Inferior parietal cortex (tissue), 1 donor: Measurements from ENCODE around the gene SLC45A1.

Experiments
- DNase-seq: peaks from one replicate; pipeline ENCODE4 v3.0.0-alpha.2; 2016; ENCODE audit errors: extremely low spot score

SLC45A1 gene

DNA sequence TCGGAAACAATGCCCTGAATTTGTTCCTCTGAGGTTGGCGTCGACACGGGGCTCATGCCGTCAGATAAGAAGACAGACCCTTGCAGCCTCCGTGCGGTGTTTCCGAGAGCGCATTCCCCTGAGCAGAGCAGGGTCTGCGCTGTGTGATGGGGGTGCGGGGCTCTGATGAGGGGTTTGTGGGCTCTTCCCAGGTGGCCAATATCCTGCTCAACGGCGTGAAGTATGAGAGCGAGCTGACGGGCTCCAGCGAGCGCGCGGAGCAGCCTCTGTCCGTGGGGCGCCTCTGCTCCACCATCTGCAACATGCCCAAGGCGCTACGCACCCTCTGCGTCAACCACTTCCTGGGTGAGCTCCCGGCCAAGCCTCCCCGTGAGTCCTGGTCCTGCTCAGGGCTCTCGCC, 17.3 kb downstream of the SLC45A1 start:
- no peak for DNase-seq

DNA sequence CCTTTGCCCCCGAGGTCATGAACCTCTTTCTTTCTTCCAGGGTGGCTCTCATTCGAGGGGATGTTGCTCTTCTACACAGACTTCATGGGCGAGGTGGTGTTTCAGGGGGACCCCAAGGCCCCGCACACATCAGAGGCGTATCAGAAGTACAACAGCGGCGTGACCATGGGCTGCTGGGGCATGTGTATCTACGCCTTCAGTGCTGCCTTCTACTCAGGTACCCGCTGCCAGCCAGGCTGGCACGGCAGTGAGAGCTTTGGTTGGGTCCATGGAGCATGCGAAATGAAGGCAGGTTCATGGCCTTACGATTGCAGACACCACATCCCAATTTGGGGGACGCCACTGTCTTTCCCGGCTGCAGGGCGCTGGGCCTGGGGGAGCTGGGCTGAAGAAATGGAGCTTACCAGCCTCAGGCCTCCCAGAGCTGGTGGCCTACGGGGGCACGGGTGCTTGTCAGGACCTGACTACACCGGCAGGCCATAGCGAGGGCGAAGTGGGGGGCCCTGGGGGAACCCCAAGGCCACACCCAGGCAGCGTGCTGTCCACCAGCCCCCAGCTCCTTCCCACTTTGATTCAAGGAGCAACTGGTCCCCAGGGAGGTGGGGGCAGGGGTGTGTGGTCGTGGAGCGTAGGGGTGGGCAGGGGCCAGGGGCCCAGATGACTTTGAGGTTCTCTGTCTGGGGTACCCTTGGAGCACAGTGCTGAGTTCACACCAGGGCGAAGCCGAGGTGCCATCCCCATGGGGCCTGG, 20.0 kb downstream of the SLC45A1 start:
- DNase-seq = no peak

DNA sequence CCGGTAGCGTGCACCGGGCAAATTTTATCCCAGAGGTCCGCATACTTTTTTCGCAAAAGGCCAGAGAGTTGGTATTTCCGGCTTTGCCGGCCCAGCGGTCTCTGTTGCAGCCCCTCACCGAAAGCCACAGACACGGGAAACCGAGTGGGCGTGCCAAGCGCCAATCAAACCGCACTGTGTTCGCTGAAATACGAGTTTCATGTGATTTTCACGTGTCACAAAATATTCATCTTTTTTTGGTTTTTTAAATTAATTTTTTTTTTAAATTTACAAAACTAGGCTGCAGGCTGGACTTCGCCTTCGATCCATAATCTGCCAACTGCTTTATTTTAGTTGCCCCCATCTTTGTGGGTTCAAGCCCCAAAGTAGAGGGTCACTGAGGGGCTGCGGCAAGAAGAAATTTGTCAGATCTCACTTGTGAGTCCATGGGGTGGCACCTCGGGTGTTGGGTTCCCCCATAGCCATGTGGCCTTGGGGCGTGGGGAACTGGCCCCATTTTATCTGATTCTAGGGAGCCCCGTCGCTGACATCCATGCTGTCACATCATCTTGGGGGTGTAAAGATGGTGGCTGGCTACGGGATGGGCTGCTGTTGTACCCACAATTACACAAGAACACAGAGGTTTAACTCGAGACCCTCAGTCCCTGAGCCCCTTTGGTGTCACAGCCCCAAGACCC, 20.8 kb downstream of the SLC45A1 start:
- DNase-seq = no peak

DNA sequence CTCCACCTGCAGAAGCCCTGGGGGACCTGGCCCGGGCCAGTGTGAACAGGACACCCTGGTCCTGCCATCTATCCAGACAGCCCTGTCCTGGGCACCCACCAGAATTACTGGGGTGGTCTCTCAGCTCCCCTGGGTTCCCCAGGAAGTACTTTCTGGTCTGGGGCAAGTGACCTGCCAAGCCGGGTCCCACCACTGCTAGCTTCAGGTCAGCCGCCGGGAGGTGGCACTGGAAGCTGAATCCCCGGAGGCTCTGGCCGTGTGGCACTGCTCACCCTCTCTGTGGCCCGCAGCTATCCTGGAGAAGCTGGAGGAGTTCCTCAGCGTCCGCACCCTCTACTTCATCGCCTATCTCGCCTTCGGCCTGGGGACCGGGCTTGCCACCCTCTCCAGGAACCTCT, 21.3 kb downstream of the SLC45A1 start:
- no peak for DNase-seq

DNA sequence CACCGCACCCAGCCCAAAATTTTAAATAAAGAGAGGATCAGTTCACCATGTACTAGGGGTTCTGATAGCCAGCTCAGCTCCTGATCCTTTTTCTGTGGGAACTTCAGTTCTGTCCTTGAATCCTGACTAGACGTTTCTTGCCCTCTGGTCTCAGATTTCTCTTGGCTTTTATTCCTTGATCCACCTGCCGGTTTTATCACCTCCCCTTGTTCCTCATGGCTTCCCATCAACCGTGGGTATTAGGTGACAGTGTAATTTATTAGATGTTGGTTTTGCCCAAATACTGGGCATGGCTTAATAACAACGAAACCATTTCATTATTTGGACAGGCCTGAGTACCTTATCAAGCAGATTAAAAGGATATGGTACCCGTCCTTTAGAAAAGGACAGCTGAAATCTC, 22.5 kb downstream of the SLC45A1 start:
- DNase-seq = no peak

DNA sequence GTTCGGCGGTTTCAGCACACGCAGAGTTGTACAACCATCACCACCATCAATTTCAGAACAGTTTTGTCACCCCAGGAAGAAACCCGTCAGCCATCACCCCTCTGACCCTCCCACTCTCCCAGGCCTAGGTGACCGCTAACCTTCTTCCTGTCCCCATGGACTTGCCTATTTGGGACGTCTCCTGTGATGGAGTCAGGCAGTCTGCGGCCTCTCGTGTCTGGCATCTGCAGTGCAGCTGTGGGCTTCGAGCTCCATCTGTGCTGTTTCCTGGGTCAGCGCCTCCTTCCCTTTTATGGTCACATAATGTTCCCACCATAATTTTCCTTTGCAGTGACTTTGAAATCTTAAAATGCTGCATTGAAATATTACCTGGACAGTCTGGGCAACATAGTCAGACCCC, 24.4 kb downstream of the SLC45A1 start:
- no peak for DNase-seq

DNA sequence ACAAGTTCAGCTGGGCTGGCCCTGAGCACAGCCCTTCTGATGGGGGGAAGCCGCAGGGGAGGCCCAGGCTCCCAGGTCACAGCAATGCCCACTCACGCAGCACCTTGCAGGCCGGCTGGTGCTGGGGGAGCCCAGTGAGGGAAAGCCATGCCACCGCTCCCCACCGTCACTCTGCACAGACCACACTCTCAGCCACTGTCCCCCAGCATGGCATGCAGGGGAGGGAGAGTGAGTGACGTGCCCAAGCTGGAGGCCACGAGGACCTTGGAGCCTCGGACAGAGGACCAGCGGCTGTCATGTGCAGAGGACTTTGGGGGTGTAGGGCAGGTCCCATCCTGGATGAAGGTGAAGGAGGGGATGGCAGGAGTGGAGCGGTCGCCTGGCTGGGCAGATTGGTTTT, 25.1 kb downstream of the SLC45A1 start:
- DNase-seq = no peak

DNA sequence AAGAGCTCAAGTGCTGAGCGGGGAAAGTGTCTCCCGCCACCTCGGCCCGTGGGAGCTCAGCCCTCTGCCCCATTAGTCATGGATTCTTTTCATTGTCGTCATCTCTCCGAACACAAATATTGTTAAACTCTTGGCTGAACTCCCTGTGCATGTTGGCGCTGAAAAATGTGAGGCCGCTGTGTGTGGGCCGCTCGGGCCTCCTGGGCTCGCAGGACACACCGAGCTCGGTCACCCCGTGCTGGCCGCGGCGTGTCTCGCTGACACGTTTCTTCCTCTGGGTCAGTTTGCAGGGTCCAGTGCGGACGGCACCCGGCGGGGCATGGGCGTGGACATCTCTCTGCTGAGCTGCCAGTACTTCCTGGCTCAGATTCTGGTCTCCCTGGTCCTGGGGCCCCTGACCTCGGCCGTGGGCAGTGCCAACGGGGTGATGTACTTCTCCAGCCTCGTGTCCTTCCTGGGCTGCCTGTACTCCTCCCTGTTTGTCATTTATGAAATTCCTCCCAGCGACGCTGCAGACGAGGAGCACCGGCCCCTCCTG, 25.6 kb downstream of the SLC45A1 start:
- no peak for DNase-seq

DNA sequence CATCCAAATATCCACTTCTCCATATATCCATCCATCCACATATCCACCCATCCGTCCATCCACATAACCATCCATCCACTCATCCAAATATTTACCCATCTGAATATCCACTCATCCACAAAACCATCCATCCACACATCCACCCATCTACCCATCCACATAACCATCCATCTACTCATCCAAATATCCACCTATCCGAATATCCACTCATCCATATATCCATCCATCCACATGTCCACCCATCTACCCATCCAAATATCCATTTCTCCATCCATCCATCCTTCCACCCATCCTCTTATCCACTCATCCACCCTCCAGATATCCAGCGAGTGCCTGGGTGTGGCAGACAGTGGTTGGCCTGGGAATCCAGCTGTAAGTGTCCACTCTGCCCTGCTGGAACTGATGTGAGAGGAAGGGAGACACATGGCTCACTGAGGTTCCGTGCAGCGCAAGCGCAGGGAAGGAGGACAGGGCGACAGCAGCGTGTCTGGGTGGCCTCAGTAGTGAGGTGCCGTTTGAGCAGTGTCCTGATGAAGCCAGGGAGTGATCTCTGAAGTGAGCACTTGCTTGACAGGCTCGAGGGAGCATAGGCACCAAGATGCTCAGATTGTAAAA, 27.1 kb downstream of the SLC45A1 start:
- DNase-seq = no peak

DNA sequence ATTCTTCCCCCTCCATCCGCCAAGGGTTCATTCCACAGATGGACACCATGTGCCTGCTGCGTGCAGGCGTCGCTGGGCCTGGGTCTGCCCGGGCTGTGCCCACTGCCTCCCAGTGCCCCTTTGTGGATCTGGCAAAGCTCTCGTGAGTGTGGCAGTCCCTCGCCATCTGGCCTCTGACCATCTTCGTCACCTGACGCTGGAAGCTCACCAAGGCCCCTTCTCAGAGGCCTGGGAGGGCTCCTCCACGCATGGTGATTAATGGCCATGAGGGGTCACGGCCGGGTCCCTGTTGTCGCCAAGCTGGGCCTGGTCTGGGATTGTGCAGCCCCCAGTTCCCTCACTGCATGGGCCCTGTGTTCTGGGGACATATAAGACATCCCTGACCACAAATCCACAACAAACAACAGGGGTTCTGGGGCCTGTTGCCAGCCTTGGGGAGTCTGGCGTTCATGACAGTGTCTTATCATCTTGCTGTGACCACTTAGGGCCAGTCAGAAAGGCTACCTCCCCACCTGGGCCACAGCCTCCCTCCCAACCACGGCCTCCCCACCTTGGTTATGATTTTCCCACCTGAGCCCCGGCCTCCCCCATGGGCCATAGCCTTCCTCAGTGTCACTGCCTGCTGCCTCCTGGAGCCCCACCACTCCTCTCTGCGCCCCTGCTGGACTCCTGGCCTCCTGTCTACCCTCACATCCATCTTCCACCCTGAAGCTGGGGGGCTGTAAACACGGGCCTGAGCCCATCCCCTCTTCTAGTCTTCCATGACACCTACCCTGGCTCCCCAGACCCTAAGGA, 27.9 kb downstream of the SLC45A1 start:
- no peak for DNase-seq

DNA sequence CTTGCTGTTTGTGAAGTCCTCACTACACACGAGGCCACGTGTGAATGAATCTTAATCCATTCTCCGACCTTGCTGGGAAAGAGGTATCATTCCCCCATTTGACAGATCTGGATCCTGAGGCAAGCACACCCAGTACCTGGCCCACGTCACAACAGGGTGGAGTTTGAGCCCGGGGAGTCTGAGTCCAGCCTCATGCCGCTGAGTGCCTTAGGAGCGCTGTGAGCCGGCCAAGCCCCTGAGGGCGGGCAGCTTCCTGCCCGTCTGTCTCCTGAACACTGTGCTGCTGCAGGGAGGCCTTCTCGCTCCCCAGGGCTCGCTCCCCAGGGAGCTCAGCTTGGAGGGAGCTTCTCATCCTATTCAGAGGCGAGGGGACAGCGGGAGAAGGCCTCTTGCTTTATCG, 29.7 kb downstream of the SLC45A1 start:
- no peak for DNase-seq

DNA sequence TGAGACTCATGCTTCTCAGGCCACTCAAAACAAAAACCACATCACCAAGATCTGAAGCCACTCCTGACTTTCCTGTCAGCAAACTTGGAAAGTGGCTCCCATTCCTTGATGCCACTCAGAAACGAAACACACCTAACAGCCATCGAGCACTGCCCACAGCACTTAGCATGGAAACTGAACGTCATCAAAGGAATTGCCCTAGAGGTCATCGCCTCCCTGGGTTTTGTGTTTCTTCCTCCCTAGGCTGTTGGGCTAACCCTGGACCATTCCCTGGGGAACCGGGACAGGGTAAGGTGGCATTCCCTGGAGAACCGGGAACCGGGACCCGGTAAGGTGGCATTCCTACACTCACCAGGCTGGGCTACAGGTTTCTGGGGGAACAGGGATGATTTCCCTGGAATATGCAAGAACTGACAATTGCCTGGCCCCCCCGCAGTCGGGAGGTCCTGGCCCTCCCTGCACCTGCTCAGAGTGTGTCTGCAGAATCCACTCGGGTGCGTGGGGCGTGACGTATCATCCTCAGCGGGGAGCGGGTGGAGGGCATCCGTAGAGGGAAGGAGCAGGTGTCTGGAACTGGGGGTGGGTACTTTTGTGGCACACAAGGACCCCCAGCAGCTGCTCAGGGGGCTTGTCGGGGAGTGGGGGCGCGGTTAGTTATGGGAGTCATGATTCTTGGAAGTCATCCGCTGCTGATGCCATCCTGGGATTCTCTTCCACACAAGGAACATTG, 30.3 kb downstream of the SLC45A1 start:
- no peak for DNase-seq

DNA sequence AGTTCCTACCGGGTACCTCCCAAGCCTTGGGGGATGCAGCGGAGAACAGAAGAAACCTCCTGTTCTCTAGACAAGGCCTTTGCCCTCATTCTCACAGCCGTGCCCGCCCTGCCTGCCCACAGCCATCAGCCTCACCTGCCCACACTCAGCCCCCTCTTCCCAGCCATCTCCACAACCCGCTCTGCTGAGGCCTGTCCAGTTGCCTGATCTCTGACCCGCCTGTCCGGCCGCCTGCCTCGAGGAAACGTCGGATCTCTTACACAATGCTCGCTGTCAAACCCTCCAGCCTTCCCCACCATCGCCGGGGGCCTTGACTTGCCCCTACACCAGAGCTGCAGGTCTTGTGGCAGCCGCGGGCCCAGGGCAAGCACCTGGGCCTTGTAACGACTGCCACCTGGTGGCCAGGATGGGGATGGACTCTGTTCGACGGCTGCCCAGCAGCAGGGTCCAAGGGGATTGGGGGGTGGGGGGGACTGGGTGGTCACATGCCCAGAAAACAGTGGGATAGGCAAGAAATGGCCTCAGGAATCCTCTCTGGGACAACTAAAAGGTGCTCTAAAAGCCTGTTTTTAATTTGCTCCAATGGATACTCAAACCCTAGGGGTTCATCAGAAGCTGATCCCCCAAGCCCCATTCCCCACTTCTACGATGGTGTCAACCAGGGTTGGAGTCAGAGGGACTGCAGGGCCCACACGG, 31.0 kb downstream of the SLC45A1 start:
- DNase-seq = no peak

DNA sequence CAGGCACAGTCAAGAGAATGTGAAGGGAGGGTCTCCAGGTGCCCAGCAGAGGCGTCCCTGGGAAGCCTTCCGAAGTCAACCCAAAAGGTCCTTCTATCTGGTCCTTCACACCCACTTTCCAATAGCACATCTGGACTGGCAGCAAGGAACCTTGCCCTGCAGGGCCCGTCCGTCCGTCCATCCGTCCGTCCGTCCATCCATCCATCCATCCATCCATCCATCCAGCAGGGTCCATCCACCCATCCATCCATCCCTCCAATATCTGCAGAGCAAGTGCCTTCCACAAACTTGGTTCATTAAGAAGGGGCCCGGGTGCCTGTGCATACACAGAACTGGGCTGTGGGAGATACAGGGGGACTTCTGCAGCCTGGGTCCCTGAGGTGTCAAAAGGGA, 31.6 kb downstream of the SLC45A1 start:
- no peak for DNase-seq

DNA sequence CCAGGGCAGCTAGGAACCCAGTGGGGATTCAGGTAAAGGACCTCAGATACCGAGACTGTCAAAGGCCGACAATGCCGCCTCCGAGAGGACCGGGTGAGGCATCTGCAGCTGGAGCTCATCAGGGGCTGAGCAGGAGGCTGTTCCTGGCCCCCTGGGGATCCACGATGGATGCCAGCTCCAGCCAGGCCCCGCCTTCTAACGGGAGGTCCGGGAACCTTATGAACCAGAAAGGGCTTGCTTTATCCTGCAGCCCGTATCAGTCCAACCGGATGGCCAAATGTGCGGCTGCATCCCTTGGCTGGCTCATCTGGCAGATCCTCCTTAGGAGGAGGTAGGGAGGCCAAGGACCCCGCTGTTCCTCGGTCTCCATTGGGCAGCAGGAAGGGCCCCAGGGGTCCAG, 32.0 kb downstream of the SLC45A1 start:
- DNase-seq = no peak

DNA sequence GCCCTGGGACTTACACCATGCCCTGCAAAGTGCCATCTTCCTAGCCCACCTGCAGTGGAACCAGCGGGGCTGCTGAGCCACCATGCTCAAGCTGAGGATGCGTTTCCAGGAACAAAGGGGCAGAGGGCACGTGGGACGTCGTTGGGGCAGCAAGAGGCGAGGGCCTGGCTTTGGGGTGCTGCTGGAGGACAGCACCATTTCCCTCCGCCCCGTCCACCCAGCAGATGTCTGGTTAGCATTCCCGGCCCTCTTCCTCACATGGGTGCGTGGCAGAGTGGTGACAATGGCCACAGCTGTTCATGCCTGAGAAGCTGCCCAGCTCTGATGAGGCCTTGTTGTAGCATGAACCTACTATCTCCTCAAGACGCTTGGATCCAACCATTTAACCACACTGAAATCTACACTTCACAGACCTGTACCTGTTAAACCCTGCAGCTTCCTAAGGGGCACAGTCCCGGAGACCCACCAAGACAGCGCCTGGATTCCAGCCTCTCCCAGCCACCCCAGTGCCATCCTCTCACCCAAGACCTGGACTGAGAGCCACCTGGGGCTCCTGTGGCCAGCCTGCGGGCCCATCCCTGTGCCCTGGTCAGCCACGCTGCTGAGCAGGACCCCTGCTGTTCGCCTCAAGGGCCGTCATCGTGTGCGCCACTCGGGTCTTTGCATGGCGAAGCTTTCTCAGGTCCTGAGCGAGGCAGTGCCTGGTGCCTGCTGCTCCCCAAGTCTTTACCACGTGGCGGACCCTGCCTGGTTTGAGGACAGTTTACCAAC, 33.2 kb downstream of the SLC45A1 start:
- DNase-seq = no peak

DNA sequence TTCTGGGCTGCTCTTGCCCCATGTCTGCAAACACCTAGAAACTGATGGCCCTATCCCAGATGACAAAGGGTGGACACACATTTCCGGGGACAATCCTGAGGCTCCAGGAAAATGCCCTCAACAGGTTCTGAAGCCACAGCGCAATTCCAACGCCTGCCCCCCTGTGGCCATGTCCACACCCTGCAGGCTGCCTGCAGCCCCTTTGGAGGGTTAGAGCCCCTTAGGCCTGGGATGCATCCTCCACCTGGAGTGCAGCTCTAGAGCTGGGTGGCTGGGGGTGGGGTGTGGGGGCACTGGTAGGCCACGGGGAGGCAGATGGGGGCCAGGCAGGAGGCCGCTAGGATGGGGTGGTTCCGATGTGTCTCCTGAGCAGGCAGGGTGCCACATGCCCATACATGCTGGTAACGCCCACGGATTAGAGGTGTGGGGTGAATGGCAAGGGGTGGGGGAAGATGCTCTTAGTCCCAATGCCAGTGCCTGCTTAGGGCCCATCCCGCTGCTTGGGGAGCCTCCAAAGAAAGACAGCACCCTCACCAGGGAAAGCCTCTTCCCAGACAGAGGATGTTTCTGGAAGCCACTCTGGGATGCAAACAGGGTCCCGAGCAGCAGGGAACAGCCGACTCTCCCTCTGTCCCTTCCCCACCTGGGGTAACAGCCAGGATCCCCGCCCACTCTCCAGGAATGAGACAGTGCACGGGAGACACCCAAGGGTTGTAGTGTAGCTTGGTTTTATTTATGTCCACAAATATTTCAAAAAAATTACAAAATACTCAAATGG, 34.0 kb downstream of the SLC45A1 start:
- no peak for DNase-seq

DNA sequence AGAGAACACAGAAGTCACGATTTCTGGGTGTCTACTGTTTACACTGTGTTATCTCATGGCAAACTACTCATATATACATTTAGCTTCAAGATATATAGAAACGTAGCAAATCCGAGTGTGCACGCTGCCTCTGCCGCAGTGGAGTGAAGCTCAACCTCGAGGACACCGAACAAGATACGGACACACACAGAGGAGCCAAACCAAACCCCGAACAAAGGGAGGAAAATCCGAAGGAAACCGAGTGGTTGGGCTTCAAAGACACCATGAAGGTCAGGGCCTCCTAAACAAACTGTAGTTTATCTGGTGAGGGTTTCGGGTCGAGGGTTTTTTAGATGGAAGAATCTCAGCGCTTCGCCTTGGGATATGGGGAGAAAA, 34.5 kb downstream of the SLC45A1 start:
- DNase-seq = no peak
